Measurements from ENCODE around the gene HSPA8. TPM values are rescaled to one million over a fixed set of nuclear protein-coding genes. Genes with fewer than 3 reads are reported as not detected.
A peak's percentile ranks its signal among the peaks of the same experiment; 100 is the strongest.

Gene HSPA8
- total RNA-seq, 2 donors from 2014 or later, result 423 to 660 TPM

GRCh38 chr11:123085497-123085896, 23.6 kb upstream of the HSPA8 start:
- Histone ChIP-seq H3K4me1 (peaks cover 15% of the 10 kb centered on the region), H3K27ac (no peak overlapping the region), H3K9me3 (no peaks in the 10 kb centered on the region), H3K27me3 (no peaks in the 10 kb centered on the region), H3K36me3 (replicated peaks in 1 of 2; ENCODE audit: insufficient read depth in 1 of 2, low read depth in 2 of 2) (no peaks in the 10 kb centered on the region), H3K4me3 (no peak overlapping the region)
- TF ChIP-seq POLR2A (IDR thresholded peaks at IDR 0.05), result no peak
- TF ChIP-seq, protein P1, sequence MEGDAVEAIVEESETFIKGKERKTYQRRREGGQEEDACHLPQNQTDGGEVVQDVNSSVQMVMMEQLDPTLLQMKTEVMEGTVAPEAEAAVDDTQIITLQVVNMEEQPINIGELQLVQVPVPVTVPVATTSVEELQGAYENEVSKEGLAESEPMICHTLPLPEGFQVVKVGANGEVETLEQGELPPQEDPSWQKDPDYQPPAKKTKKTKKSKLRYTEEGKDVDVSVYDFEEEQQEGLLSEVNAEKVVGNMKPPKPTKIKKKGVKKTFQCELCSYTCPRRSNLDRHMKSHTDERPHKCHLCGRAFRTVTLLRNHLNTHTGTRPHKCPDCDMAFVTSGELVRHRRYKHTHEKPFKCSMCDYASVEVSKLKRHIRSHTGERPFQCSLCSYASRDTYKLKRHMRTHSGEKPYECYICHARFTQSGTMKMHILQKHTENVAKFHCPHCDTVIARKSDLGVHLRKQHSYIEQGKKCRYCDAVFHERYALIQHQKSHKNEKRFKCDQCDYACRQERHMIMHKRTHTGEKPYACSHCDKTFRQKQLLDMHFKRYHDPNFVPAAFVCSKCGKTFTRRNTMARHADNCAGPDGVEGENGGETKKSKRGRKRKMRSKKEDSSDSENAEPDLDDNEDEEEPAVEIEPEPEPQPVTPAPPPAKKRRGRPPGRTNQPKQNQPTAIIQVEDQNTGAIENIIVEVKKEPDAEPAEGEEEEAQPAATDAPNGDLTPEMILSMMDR (IDR thresholded peaks at IDR 0.05), result no peak
- DNase-seq, result no peak
- intact Hi-C loops (cut with DNase I), result no loop called here
- no peak for ATAC-seq
- 95% methylated on average over 5 of the region's 5 CpGs for WGBS, 2 donors

DNA sequence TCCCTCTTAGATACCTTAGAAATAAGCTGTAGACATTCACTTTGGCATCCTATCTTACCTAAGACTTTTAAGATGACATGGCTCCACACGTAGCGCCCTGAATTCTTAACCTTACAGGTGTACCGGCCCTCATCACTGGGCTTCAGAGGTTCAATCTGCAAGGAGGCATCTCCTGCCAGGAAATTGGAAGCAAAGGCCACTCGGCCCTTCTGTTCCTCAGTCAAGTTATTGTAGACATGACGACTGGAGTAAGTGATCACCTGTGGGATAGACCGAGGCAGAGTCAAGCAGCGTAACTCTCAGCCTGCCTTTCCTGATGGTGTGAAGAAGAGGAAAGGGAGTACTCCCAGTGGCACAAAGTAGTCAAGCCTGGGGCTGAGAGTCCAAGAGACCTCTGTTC, 22.5 kb upstream of the HSPA8 start:
- WGBS, 2 donors, result 97 to 98% methylated on average over 7 of the region's 7 CpGs
- H3K9me3 ChIP-seq, result no peaks in the 10 kb centered on the region
- DNase-seq, result no peak
- no peak overlapping the region for H3K4me3 ChIP-seq
- no peaks in the 10 kb centered on the region for H3K36me3 ChIP-seq (replicated peaks in 1 of 2; ENCODE audit: insufficient read depth in 1 of 2, low read depth in 2 of 2)
- H3K4me1 ChIP-seq, result peaks cover 15% of the 10 kb centered on the region
- no peak overlapping the region for H3K27ac ChIP-seq
- TF ChIP-seq, protein P1 (IDR thresholded peaks at IDR 0.05), result no peak
- no peak for TF ChIP-seq POLR2A (IDR thresholded peaks at IDR 0.05)
- no peak for ATAC-seq
- no peaks in the 10 kb centered on the region for H3K27me3 ChIP-seq
- intact Hi-C loops (cut with DNase I), result no loop called here

DNA sequence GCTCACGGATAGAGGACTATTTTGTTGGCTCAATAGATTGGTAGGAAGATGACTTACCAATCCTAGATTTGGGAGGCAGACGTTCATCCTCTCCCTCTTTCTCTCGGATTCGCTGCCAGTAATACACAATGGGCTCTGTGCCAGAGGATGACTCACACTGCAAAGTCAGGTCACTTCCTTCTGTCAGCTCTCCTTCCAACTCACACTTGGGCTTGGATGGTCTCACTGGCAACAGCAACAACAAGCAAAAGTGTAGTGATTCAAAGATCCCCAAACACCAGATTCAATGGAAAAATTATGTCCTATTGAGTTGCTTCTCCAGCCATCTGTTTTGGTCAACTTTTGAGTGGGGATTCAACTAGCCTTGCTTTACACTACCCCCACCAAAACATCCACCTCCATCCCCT, 21.7 kb upstream of the HSPA8 start:
- Histone ChIP-seq H3K4me3 (no peak overlapping the region), H3K9me3 (no peaks in the 10 kb centered on the region), H3K4me1 (peaks cover 15% of the 10 kb centered on the region), H3K36me3 (replicated peaks in 1 of 2; ENCODE audit: insufficient read depth in 1 of 2, low read depth in 2 of 2) (no peaks in the 10 kb centered on the region), H3K27me3 (no peaks in the 10 kb centered on the region), H3K27ac (peak overlapping the region in 1 of 4 donors; percentile 39)
- ATAC-seq (peak; percentile 86), DNase-seq (peak; percentile 74 to 87 (median 80))
- intact Hi-C loops (cut with DNase I), result no loop called here
- WGBS, 2 donors, result 19 to 28% methylated on average over 4 of the region's 4 CpGs
- TF ChIP-seq, protein P1 (IDR thresholded peaks at IDR 0.05), result no peak
- no peak for TF ChIP-seq POLR2A (IDR thresholded peaks at IDR 0.05)

- ATAC-seq, result peak; percentile 52
- intact Hi-C loops (cut with DNase I), result no loop called here
Measured at GRCh38 chr11:123082977-123083376, 21.0 kb upstream of the HSPA8 start.

GRCh38 chr11:123080015-123080414, 18.1 kb upstream of the HSPA8 start:
- Histone ChIP-seq H3K4me3 (no peak overlapping the region), H3K27me3 (no peaks in the 10 kb centered on the region), H3K36me3 (replicated peaks in 1 of 2; ENCODE audit: insufficient read depth in 1 of 2, low read depth in 2 of 2) (no peaks in the 10 kb centered on the region), H3K4me1 (peaks cover 15% of the 10 kb centered on the region), H3K27ac (no peak overlapping the region), H3K9me3 (no peaks in the 10 kb centered on the region)
- 86 to 92% methylated on average over 1 of the region's 1 CpG for WGBS, 2 donors
- ATAC-seq (no peak), DNase-seq (no peak)
- intact Hi-C loops (cut with DNase I), result no loop called here
- no peak for TF ChIP-seq POLR2A (IDR thresholded peaks at IDR 0.05)
- TF ChIP-seq, protein P1 (IDR thresholded peaks at IDR 0.05), result no peak

More at GRCh38 chr11:123082977-123083376, 21.0 kb upstream of the HSPA8 start:
- H3K4me1 ChIP-seq, result peaks cover 15% of the 10 kb centered on the region
- H3K36me3 ChIP-seq (replicated peaks in 1 of 2; ENCODE audit: insufficient read depth in 1 of 2, low read depth in 2 of 2), result no peaks in the 10 kb centered on the region
- H3K27ac ChIP-seq, result peak overlapping the region in 1 of 4 donors; percentile 39
- DNase-seq, result no peak
- no peaks in the 10 kb centered on the region for H3K27me3 ChIP-seq
- TF ChIP-seq, protein P1 (IDR thresholded peaks at IDR 0.05), result no peak
- no peak for TF ChIP-seq POLR2A (IDR thresholded peaks at IDR 0.05)
- 29 to 43% methylated on average over 4 of the region's 4 CpGs for WGBS, 2 donors
- no peak overlapping the region for H3K4me3 ChIP-seq
- H3K9me3 ChIP-seq, result no peaks in the 10 kb centered on the region
